Measurements from ENCODE around the gene KLHL22.
"Not testable (repeated sequence)": the region's sequence is repeated elsewhere in the genome, so short reads cannot be mapped to it uniquely, and the experiment has no call there.

DNA sequence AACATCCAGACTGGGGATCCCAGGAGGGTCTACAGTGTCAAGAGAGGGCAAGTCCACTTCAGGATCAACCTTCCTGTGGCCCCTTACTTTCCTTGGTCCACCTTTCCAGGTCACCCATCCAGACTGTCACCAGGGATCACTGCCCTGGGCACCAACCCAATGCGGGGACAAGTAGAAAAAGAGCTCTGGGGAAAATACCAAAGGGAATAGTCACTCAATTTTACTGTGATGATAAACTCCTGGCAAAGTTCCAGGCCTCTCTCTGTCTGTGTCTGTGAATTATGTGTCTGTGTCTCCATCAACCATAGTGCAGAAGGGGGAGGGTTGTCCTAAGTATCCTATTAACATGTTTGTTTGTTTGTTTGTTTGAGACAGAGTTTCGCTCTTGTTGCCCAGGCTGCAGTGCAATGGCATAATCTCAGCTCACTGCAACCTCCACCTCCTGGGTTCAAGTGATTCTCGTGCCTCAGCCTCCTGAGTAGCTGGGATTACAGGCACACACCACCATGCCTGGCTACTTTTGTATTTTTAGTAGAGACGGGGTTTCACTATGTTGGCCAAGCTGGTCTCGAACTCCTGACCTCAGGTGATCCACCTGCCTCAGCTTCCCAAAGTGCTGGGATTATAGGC is 8.8 kb upstream of the KLHL22 start:
- TF ChIP-seq POLR2AphosphoS5, CTCF, POLR2A (IDR thresholded peaks at IDR 0.05): not testable (repeated sequence)
